HepG2 (cell line): Measurements from ENCODE around the gene DHRS4L2. TPM values are rescaled to one million over a fixed set of nuclear protein-coding genes. Genes with fewer than 3 reads are reported as not detected.
A peak's percentile ranks its signal among the peaks of the same experiment; 100 is the strongest.

Experiments
- CHD4 ChIP-seq: fragments of 200-600 bp; sonication (generic); IDR thresholded peaks from 2 replicates; pipeline ENCODE4 v1.7.0; 2017; ENCODE audit warnings: mild to moderate bottlenecking, low read length, borderline replicate concordance
- ELK4 ChIP-seq: sonication (generic); formaldehyde crosslinking; IDR thresholded peaks from 2 replicates; pipeline ENCODE4 v1.9.0; 2021; ENCODE audit warnings: missing genetic modification reagents, borderline replicate concordance
- KAT8 ChIP-seq: IDR thresholded peaks from 2 replicates; pipeline ENCODE4 v1.6.1; 2016; ENCODE audit warnings: missing genetic modification reagents, missing compliant biosample characterization
- REST ChIP-seq, 2 experiments: IDR thresholded peaks; 2 replicates each; pipeline ENCODE4 v1.6.1; 2011 to 2012; ENCODE audit warnings: low read length in 2 of 2, borderline replicate concordance in 1 of 2, low read depth in 1 of 2, mild to moderate bottlenecking in 1 of 2, moderate library complexity in 1 of 2
- SP2 ChIP-seq: sonication (generic); formaldehyde crosslinking; IDR thresholded peaks from 2 replicates; pipeline ENCODE4 v1.5.1; 2020; ENCODE audit warnings: mild to moderate bottlenecking, missing genetic modification reagents
- TFDP1 ChIP-seq: IDR thresholded peaks from 2 replicates; pipeline ENCODE4 v1.6.1; 2016; ENCODE audit warnings: missing compliant biosample characterization, missing genetic modification reagents, borderline replicate concordance
- ZBTB10 ChIP-seq: sonication (generic); formaldehyde crosslinking; IDR thresholded peaks from 2 replicates; pipeline ENCODE4 v1.4.0; 2020; ENCODE audit warnings: missing genetic modification reagents, borderline replicate concordance
- ZBTB34 ChIP-seq: sonication (generic); formaldehyde crosslinking; IDR thresholded peaks from 2 replicates; pipeline ENCODE4 v1.8.0; 2022; ENCODE audit warnings: mild to moderate bottlenecking, missing genetic modification reagents
- ZNF710 ChIP-seq: sonication (generic); formaldehyde crosslinking; IDR thresholded peaks from 2 replicates; pipeline ENCODE4 v1.5.0; 2020; ENCODE audit warnings: mild to moderate bottlenecking, missing genetic modification reagents, borderline replicate concordance
- ZNF749 ChIP-seq: sonication (generic); formaldehyde crosslinking; IDR thresholded peaks from 2 replicates; pipeline ENCODE4 v1.8.0; 2022; ENCODE audit warnings: mild to moderate bottlenecking, missing genetic modification reagents, moderate library complexity, borderline replicate concordance
- ZNF75D ChIP-seq: sonication (generic); formaldehyde crosslinking; IDR thresholded peaks from 2 replicates; pipeline ENCODE4 v1.8.1; 2023; ENCODE audit warnings: missing genetic modification reagents, mild to moderate bottlenecking, borderline replicate concordance
- polyA plus RNA-seq, 8 experiments: library from polyadenylated mRNA; depleted of rRNA in 3 of 8; stranded (reverse) in 7 of 8; unstranded in 1 of 8; fragments of >200 nt; fragmentation: Illumina TruSeq in 4 of 8; extraction: Trizol in 4 of 8; gene quantifications; 2 replicates each; pipeline versions ENCODE4 v1.2.1 to v1.2.3, GENCODE V29; 2011 to 2016; ENCODE audit warnings: low read depth in 4 of 8, missing spikeins in 1 of 8, mixed read lengths in 1 of 8; ENCODE audit not compliant: insufficient read depth in 1 of 8
- total RNA-seq, 5 experiments: library from RNA; depleted of rRNA; stranded (reverse); fragments of >200 nt; fragmentation: Illumina TruSeq; extraction: Trizol; gene quantifications; 2 replicates each; pipeline ENCODE4 v1.2.3, GENCODE V29; 2016; ENCODE audit warnings: low read depth in 1 of 5

DHRS4L2 gene
- total and polyA plus RNA-seq, 2 of the 13 experiments (the other 11 are each of a cell fraction or from before 2014, with no cell fraction given), result 24.7 to 38.2 TPM

GRCh38 chr14:23953464-23954278, 35.1 kb upstream of the DHRS4L2 start, which contains the start of gene DHRS4 (continued):
- peak in 1 of 2 experiments; percentile 38; a peak in 1 of 4 replicates for TF ChIP-seq REST (IDR thresholded peaks at IDR 0.05; ENCODE audit: borderline replicate concordance in 1 of 2, low read depth in 1 of 2, low read length in 2 of 2)
- TF ChIP-seq KAT8 (CRISPR knock-in tag), result peak; percentile 95
- 0 out of 2 replicates have a peak, but pooled peaks have one; percentile 75 for TF ChIP-seq ZBTB34
- TF ChIP-seq ZNF75D, result no peak
- peak; percentile 59 for TF ChIP-seq ELK4 (CRISPR knock-in tag)
- TF ChIP-seq ZBTB10 (CRISPR knock-in tag), result peak; percentile 89
- TF ChIP-seq ZNF749 (CRISPR knock-in tag), result no peak; the same call in 1 of the 2 replicates
- 0 out of 2 replicates have a peak, but pooled peaks have one; percentile 53 for TF ChIP-seq CHD4
- peak; percentile 71 for TF ChIP-seq SP2 (CRISPR knock-in tag)
- peak; percentile 51 for TF ChIP-seq TFDP1 (CRISPR knock-in tag)
- TF ChIP-seq ZNF710, result peak; percentile 97
